WTC11 (cell line): ENCODE measurements around the gene SLAMF7. TPM values are rescaled to one million over a fixed set of nuclear protein-coding genes. Genes with fewer than 3 reads are reported as not detected.

Experiments used
- ATAC-seq: fragments of 200-7000 bp; cut with Tn5 transposase; 2 replicates; pipeline ENCODE4 v1.10.0; 2021; ENCODE audit warnings: mild to moderate bottlenecking, moderate library complexity
- CTCF ChIA-PET: fragments of 300-600 bp; sonication (Branson Sonifier 250); formaldehyde crosslinking; loops from one replicate; lab custom pipeline; 2021; ENCODE audit warnings: antibody characterized with exemption; lab: Charles Lee
- POLR2A ChIA-PET: fragments of 350-600 bp; sonication (Branson Sonifier 250); formaldehyde crosslinking; loops from one replicate; lab custom pipeline; 2021; ENCODE audit warnings: antibody characterized with exemption; lab: Charles Lee
- DNase-seq: peaks from one replicate; pipeline ENCODE4 v3.0.0; 2021; ENCODE audit warnings: low spot score
- H3K27ac Mint-ChIP-seq: 2 replicates; pipeline ENCODE4 v1.8.0; 2021; ENCODE audit warnings: mixed read lengths
- H3K27me3 Mint-ChIP-seq: 2 replicates; pipeline ENCODE4 v1.8.0; 2021; ENCODE audit warnings: low read depth, mild to moderate bottlenecking, moderate library complexity, mixed read lengths
- H3K36me3 Mint-ChIP-seq: 2 replicates; pipeline ENCODE4 v1.8.0; 2021; ENCODE audit warnings: mixed read lengths
- H3K4me1 Mint-ChIP-seq: 2 replicates; pipeline ENCODE4 v1.8.0; 2022; ENCODE audit warnings: mixed read lengths
- H3K4me3 Mint-ChIP-seq: 2 replicates; pipeline ENCODE4 v1.8.0; 2021; ENCODE audit warnings: mild to moderate bottlenecking, moderate library complexity, mixed read lengths
- H3K9me3 Mint-ChIP-seq: 2 replicates; pipeline ENCODE4 v1.8.0; 2021; ENCODE audit warnings: mixed read lengths
- ESRRA ChIP-seq: sonication (generic); formaldehyde crosslinking; IDR thresholded peaks from 2 replicates; pipeline ENCODE4 v1.8.1; 2022; ENCODE audit warnings: mild to moderate bottlenecking, missing genetic modification reagents, borderline replicate concordance
- FOXJ3 ChIP-seq: sonication (generic); formaldehyde crosslinking; IDR thresholded peaks from 2 replicates; pipeline ENCODE4 v1.9.0; 2021; ENCODE audit warnings: missing genetic modification reagents, mild to moderate bottlenecking, borderline replicate concordance
- NFYB ChIP-seq: sonication (generic); formaldehyde crosslinking; conservative IDR thresholded peaks from 2 replicates; pipeline ENCODE4 v1.8.0; 2022; ENCODE audit warnings: low read depth, missing genetic modification reagents
- ZNF416 ChIP-seq: fragments of 250-450 bp; sonication (Bioruptor Pico); IDR thresholded peaks from 2 replicates; pipeline ENCODE4 v1.9.0; 2021; ENCODE audit warnings: mild to moderate bottlenecking, inconsistent platforms
- ZNF423 ChIP-seq: fragments of 250-450 bp; sonication (Bioruptor Pico); IDR thresholded peaks from 2 replicates; pipeline ENCODE4 v2.1.2; 2022; ENCODE audit warnings: mild to moderate bottlenecking, moderate library complexity
- total RNA-seq: library from RNA; stranded (reverse); gene quantifications from 3 replicates; pipeline ENCODE4 v1.2.3, GENCODE V29; 2021
- TF ChIP-seq, protein P1 (sequence below): fragments of 250-450 bp; sonication (Bioruptor Pico); conservative IDR thresholded peaks from 2 replicates; pipeline ENCODE4 v1.9.0; 2021; ENCODE audit warnings: mild to moderate bottlenecking
- TF ChIP-seq, protein P2 (sequence below): sonication (generic); formaldehyde crosslinking; IDR thresholded peaks from 2 replicates; pipeline ENCODE4 v1.8.1; 2023; ENCODE audit warnings: mild to moderate bottlenecking, missing genetic modification reagents
- TF ChIP-seq, protein P3 (sequence below): sonication (generic); formaldehyde crosslinking; IDR thresholded peaks from 2 replicates; pipeline ENCODE4 v1.8.1; 2023; ENCODE audit warnings: mild to moderate bottlenecking, missing genetic modification reagents, borderline replicate concordance
- TF ChIP-seq, protein P4 (sequence below): sonication (generic); formaldehyde crosslinking; IDR thresholded peaks from 2 replicates; pipeline ENCODE4 v1.8.0; 2022; ENCODE audit warnings: mild to moderate bottlenecking, missing genetic modification reagents
- TF ChIP-seq, protein P5 (sequence below): fragments of 250-450 bp; sonication (Bioruptor Pico); IDR thresholded peaks from 2 replicates; pipeline ENCODE4 v1.9.0; 2021; ENCODE audit warnings: mild to moderate bottlenecking, borderline replicate concordance
- TF ChIP-seq, protein P6 (sequence below): fragments of 250-450 bp; sonication (Bioruptor Pico); IDR thresholded peaks from 2 replicates; pipeline ENCODE4 v2.1.2; 2022; ENCODE audit warnings: mild to moderate bottlenecking, moderate library complexity
- TF ChIP-seq, protein P7 (sequence below): sonication (generic); formaldehyde crosslinking; IDR thresholded peaks from 2 replicates; pipeline ENCODE4 v1.8.1; 2023; ENCODE audit warnings: mild to moderate bottlenecking, missing genetic modification reagents

SLAMF7 gene
- total RNA-seq, 1 experiment from 2014 or later: 0.15 TPM

DNA sequence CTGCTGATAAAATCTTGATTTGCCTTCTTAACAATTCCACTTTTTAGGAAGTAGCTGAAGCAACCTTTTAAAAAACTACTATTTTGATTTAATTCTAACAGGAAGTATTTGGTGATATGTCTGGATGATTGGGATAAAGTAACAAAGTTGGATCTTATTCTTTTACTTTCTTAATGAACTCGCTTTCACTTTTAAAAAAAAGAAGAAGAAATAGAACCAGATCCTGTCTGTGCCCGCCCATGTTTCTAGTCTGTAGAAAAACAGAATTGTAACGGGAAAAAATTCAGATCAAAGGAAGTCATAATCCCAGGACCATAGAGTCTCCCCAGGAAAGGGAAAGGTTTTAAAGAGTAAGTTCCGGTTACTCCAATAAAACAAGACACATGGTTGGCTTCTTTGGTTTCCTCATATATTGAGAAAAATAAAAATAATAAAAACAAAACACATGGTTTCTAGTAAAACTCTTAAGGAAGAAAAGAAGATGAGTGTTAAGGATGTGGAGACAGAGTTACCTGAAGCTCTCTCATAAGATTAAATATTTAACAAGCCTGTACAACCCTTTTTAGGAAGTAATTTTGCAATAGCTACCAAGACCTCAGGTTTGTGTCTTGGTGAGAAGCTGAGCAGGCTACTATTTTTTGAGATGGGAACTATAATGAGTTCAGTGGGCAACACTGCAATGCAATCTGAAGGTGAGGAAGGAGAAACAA lies 32.4 kb upstream of the SLAMF7 start:
- Mint-ChIP-seq H3K9me3 (no peaks in the 10 kb centered on the region), H3K4me1 (peaks cover 20% of the 10 kb centered on the region), H3K27me3 (no peaks in the 10 kb centered on the region)
- DNase-seq (no peak), ATAC-seq (no peak)
- TF ChIP-seq ESRRA: no peak
- TF ChIP-seq, all 79 proteins: peak for 0
- ChIA-PET CTCF (no interaction called here), POLR2A (no interaction called here)
- H3K27ac Mint-ChIP-seq: no peak overlapping the region
- H3K4me3 Mint-ChIP-seq: no peak overlapping the region
- no peaks in the 10 kb centered on the region for H3K36me3 Mint-ChIP-seq

DNA sequence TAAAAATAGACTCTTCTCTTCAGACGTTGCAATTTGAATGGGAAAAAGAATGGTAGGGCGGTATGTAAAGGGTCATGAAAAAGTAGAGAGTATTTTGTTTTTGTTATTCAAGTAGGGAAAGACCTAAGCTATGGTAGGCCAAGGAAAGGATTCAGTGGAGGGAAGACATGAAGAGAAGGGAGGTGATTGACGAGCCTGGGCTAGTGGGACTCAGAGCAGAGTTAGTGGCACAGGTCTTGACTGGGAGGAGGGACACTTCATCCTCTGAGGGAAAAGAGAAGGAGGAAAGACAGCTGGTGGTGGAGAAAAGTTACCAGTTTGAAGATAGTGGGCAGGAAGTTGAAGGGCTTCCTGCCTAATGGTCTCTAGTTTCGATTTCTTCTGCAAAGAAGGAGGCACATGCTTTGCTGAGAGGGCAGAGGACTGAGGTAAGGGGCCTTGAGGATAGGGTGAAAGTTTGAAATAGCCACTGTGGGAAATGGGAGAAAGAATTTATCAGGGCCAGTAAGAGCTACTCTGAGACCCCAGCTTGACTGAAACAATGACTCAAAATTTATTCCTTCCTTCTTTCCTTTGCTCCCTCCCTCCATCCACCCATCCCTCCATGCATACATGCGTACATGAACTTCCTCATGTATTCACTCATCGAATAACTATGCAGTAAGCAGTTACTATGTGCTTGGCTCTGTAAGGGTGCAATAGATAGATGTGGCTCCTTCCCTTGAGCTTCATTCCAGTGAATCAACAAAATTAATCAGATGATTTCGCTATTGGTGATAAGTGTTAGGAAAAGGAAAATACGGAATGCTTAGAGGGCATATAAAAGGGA lies 31.6 kb upstream of the SLAMF7 start:
- Mint-ChIP-seq H3K27ac (no peak overlapping the region), H3K27me3 (no peaks in the 10 kb centered on the region), H3K9me3 (no peaks in the 10 kb centered on the region), H3K4me3 (no peak overlapping the region), H3K36me3 (no peaks in the 10 kb centered on the region), H3K4me1 (peaks cover 14% of the 10 kb centered on the region)
- ChIA-PET POLR2A (no interaction called here), CTCF (interaction anchor here (0.6 to 1.2 kb wide), 4 partner anchors 26 to 282 kb away, joined by 3 to 5 read pairs (median 4); partner anchors contain the start of gene ITLN2)
- ATAC-seq (no peak), DNase-seq (no peak)
- TF ChIP-seq, protein P1, sequence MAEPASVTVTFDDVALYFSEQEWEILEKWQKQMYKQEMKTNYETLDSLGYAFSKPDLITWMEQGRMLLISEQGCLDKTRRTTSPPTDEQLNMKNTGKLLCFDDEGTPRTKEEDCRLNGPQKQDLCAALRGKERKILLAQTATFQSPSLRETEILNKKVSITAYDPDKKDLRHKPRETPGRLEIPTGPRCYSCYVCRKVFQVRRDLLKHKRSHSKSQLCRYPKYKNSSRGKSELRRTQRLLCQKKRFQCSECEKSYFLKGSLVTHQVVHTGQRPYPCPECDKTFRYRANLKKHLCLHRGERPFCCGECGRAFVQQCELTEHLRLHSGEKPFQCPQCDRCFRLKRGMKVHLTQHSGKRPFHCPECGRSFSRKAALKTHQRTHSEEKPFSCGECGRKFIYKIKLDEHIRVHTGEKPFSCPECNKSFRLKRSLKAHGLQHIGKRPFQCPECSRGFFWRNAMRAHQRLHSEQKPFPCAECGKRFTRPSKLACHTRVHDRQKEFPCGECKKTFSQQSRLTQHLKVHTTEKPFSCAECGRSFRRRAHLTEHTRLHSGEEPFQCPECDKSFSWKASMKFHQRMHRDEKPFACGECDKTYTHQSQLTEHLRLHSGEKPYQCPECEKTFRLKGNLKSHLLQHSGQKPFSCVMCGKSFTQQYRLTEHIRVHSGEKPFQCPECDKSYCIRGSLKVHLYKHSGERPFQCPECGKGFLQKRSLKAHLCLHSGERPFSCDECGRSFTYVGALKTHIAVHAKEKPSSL: no peak
- TF ChIP-seq, protein P2, sequence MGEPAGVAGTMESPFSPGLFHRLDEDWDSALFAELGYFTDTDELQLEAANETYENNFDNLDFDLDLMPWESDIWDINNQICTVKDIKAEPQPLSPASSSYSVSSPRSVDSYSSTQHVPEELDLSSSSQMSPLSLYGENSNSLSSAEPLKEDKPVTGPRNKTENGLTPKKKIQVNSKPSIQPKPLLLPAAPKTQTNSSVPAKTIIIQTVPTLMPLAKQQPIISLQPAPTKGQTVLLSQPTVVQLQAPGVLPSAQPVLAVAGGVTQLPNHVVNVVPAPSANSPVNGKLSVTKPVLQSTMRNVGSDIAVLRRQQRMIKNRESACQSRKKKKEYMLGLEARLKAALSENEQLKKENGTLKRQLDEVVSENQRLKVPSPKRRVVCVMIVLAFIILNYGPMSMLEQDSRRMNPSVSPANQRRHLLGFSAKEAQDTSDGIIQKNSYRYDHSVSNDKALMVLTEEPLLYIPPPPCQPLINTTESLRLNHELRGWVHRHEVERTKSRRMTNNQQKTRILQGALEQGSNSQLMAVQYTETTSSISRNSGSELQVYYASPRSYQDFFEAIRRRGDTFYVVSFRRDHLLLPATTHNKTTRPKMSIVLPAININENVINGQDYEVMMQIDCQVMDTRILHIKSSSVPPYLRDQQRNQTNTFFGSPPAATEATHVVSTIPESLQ (CRISPR knock-in tag): no peak
- TF ChIP-seq, protein P3, sequence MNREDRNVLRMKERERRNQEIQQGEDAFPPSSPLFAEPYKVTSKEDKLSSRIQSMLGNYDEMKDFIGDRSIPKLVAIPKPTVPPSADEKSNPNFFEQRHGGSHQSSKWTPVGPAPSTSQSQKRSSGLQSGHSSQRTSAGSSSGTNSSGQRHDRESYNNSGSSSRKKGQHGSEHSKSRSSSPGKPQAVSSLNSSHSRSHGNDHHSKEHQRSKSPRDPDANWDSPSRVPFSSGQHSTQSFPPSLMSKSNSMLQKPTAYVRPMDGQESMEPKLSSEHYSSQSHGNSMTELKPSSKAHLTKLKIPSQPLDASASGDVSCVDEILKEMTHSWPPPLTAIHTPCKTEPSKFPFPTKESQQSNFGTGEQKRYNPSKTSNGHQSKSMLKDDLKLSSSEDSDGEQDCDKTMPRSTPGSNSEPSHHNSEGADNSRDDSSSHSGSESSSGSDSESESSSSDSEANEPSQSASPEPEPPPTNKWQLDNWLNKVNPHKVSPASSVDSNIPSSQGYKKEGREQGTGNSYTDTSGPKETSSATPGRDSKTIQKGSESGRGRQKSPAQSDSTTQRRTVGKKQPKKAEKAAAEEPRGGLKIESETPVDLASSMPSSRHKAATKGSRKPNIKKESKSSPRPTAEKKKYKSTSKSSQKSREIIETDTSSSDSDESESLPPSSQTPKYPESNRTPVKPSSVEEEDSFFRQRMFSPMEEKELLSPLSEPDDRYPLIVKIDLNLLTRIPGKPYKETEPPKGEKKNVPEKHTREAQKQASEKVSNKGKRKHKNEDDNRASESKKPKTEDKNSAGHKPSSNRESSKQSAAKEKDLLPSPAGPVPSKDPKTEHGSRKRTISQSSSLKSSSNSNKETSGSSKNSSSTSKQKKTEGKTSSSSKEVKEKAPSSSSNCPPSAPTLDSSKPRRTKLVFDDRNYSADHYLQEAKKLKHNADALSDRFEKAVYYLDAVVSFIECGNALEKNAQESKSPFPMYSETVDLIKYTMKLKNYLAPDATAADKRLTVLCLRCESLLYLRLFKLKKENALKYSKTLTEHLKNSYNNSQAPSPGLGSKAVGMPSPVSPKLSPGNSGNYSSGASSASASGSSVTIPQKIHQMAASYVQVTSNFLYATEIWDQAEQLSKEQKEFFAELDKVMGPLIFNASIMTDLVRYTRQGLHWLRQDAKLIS (CRISPR knock-in tag): no peak
- no peak for TF ChIP-seq FOXJ3 (CRISPR knock-in tag)
- TF ChIP-seq, protein P4, sequence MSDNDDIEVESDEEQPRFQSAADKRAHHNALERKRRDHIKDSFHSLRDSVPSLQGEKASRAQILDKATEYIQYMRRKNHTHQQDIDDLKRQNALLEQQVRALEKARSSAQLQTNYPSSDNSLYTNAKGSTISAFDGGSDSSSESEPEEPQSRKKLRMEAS: no peak
- TF ChIP-seq, protein P5, sequence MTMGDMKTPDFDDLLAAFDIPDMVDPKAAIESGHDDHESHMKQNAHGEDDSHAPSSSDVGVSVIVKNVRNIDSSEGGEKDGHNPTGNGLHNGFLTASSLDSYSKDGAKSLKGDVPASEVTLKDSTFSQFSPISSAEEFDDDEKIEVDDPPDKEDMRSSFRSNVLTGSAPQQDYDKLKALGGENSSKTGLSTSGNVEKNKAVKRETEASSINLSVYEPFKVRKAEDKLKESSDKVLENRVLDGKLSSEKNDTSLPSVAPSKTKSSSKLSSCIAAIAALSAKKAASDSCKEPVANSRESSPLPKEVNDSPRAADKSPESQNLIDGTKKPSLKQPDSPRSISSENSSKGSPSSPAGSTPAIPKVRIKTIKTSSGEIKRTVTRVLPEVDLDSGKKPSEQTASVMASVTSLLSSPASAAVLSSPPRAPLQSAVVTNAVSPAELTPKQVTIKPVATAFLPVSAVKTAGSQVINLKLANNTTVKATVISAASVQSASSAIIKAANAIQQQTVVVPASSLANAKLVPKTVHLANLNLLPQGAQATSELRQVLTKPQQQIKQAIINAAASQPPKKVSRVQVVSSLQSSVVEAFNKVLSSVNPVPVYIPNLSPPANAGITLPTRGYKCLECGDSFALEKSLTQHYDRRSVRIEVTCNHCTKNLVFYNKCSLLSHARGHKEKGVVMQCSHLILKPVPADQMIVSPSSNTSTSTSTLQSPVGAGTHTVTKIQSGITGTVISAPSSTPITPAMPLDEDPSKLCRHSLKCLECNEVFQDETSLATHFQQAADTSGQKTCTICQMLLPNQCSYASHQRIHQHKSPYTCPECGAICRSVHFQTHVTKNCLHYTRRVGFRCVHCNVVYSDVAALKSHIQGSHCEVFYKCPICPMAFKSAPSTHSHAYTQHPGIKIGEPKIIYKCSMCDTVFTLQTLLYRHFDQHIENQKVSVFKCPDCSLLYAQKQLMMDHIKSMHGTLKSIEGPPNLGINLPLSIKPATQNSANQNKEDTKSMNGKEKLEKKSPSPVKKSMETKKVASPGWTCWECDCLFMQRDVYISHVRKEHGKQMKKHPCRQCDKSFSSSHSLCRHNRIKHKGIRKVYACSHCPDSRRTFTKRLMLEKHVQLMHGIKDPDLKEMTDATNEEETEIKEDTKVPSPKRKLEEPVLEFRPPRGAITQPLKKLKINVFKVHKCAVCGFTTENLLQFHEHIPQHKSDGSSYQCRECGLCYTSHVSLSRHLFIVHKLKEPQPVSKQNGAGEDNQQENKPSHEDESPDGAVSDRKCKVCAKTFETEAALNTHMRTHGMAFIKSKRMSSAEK (CRISPR knock-in tag): no peak
- no peak for TF ChIP-seq ZNF416 (CRISPR knock-in tag)
- TF ChIP-seq, protein P6, sequence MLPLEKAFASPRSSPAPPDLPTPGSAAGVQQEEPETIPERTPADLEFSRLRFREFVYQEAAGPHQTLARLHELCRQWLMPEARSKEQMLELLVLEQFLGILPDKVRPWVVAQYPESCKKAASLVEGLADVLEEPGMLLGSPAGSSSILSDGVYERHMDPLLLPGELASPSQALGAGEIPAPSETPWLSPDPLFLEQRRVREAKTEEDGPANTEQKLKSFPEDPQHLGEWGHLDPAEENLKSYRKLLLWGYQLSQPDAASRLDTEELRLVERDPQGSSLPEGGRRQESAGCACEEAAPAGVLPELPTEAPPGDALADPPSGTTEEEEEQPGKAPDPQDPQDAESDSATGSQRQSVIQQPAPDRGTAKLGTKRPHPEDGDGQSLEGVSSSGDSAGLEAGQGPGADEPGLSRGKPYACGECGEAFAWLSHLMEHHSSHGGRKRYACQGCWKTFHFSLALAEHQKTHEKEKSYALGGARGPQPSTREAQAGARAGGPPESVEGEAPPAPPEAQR: no peak
- no peak for TF ChIP-seq ZNF423 (CRISPR knock-in tag)
- TF ChIP-seq NFYB: no peak
- TF ChIP-seq, protein P7, sequence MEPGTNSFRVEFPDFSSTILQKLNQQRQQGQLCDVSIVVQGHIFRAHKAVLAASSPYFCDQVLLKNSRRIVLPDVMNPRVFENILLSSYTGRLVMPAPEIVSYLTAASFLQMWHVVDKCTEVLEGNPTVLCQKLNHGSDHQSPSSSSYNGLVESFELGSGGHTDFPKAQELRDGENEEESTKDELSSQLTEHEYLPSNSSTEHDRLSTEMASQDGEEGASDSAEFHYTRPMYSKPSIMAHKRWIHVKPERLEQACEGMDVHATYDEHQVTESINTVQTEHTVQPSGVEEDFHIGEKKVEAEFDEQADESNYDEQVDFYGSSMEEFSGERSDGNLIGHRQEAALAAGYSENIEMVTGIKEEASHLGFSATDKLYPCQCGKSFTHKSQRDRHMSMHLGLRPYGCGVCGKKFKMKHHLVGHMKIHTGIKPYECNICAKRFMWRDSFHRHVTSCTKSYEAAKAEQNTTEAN (CRISPR knock-in tag): no peak
